Activated T-helper 1 cell treated with Interleukin-2 at 50 U/mL for 16 hours (primary cell): ENCODE results near the gene ADGRD1.

Experiments
- DNase-seq: peaks from one replicate; pipeline ENCODE4 v3.0.0-alpha.2; 2020; ENCODE audit warnings: low read depth

The ADGRD1 gene

DNA sequence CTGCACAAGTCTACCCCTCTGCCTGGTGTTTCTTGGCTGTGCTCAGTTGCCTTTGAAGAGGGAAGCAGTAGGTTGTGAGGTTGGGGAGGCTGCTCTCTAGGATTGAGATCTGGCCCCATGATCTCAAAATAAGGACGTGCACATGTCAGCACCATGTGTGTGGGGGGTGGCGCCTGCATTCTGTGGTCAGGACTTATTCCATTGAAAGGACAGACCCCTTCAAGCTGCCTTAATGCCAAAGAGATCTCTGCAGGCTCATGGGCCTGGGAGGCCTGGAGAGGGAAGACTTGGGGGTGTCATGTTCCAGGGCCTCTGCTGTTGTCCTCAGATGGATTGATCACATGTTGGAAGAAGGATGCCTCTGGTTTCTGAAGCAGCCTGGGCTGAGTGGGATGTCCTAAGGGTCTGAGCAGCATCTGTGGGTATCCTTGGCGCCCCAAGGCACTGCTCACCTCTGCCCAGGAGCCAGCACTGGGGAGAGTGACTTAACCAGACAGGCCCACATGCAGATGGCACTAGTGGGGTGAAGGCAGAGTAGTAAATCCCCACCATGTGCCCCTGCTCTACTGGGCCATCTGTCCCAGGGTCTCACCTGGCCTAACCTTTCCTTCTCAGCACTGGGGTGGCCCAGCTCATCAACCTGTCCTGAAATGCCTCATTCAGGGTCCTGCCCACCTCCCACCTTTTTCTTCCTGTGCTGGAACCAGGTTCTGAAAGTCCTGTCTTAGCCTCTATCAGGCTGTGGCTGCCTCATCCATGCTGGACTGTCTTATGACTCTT is 118.9 kb downstream of the ADGRD1 start:
- no peak for DNase-seq

DNA sequence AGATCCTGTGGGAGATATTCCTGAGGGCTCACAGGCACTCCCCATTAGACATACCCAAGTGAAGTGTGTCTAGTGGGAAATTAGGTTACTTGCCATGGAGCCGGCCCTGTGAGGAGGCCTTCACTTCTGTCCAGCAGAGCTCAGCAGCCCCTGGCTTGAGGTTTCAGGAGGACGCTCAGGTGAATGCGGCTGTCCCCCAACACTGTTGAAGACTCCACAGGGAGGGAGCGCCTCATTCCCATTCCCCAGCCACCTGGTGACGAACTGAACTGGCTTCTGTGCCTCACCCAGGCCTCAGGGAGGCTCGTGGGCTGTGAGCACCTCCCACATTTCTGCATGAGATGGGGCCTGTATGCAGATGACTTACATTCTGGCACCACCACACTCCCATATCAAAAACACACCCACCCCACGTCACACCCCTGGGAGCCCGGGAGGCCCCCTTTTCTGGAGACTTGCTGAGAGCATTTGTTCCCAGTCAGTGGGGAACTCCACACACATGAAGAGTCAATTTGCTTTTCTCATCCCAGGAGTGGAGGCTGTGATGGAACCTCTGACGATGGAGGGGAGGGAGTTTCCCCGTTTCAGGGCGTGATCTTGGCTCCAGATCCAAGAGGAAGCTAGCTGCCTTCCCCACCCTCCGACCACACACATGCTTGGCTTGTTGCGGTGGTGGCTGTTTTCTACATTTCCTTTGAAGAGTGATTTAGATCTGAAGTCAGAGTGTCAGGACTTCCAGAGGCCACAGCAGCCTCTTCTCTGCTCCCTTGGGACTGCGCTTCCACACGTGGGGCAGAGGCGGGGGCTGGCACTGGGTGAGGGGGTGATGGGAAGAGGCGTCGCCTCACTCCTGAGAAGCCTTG is 120.7 kb downstream of the ADGRD1 start:
- no peak for DNase-seq

DNA sequence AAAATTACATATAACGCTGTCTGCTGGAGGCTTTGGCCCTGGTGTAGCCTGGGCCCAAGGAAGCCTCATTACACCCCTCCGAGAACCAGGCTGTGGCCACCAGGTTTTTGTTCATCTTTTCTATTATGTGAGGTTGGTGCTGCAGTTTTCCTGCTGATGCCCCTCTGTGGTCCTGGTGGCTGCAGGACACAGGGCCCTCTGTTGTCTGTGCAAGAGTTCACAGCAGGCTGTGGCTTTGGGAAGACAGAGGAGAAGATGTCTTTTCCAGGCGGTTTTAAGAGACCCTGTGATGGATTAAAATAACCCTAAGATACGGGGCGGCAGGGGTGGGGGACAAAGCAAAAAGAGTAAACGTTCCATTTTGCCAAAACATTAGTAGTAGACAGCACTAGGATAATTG is 121.5 kb downstream of the ADGRD1 start:
- no peak for DNase-seq

DNA sequence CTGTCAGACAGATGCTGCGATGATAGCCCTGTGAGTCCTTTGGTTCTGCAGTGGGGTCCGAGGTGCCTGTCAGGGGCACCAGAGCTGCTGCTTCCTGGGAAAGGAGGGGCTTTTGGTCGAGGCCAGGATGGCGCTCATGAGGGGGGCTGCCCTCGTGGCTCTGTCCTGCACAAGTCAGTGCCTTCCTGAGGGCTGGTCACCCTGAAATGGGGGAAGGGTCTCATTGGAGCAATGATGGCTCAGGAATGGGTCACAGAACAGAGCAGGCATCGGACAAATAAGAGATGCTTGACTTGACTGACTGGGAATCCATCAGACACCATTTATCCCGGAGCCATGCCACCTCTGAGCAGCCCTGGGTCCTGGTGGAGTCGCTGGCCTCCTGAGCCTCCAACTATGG is 121.9 kb downstream of the ADGRD1 start:
- DNase-seq: no peak

DNA sequence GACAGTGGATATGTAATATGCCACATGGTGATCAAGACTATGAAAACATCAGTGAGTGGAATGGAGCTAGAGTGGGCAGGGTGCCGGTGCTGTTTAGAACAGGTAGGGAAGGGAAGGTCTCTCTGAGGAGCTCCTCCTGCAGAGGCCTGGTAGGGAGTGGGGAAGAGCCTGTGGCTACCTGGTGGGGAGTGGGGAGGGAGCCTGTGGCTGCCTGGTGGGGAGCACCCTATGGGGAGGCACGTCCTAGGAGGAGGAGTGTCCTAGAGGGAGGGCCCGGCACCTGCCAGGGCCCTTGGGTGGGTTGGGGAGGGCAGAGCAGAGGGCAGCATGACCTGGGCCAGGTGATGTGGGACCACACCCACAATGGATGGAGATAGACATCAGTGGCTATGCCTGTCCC is 122.6 kb downstream of the ADGRD1 start:
- no peak for DNase-seq

DNA sequence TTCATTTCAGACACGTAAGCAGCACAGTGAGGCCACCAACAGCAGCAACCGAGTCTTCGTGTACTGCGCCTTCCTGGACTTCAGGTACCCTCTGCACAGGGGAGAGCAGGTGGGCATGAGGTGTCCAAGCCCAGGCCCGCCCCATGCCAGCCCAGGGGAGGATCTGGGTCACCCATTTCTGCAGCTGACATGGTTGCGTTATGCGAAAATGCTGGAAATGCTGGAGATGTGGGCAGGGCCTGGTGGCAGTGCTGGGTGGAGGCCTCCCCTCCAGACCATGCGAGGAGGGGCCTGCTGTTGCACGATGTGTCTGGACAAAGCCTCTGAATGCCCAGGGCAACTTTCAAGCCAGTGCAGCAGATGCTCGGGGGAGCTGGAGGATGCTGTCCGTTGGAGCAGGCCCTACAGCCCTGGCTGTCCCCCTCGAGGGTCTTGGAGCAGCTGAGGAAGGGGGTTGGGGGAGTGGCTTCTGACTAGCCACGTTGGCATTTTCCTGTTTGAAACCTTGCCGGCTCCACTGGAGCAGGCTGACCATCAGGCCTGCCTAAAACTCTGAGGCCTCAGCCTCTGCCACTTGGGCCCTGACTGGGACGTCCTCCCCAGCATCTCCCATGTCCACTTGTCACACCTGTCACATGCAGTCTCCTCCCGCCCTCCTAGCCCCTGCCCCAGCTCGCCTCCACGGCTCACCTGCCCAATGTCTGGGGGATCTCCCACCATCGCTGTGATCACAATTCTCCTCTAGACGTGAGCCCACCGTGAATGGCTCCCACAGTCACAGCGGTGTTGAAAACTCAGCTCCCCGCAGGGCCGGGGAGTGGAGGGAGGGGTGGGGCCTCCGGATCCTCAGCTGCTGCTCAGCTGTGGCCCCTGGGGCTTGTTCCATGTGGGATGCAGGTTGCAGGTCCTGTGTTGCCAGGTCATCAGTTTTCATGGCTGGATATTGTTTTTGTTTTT is 123.4 kb downstream of the ADGRD1 start:
- no peak for DNase-seq

DNA sequence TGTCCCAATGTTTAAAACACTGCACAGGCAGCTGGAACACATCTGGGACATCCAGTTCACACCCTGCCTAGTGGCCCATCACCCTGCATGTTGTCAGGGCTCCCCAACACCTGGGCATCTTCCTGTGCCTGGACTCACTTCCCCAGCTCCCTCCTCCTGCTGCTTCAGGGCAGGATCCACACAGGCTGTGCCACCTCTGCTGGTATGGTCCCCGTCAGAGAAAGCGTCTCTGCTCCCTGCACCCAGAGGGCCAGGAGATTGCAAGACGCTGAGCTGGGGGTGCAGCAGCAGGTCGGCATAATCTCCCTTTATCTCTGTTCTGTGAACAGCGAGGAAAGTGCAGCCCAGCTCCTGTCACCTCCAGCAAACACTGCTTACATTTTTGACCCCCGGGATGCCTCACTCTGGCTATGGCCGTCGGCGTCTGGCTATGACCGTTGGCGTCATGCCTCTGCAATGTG is 124.3 kb downstream of the ADGRD1 start:
- no peak for DNase-seq

DNA sequence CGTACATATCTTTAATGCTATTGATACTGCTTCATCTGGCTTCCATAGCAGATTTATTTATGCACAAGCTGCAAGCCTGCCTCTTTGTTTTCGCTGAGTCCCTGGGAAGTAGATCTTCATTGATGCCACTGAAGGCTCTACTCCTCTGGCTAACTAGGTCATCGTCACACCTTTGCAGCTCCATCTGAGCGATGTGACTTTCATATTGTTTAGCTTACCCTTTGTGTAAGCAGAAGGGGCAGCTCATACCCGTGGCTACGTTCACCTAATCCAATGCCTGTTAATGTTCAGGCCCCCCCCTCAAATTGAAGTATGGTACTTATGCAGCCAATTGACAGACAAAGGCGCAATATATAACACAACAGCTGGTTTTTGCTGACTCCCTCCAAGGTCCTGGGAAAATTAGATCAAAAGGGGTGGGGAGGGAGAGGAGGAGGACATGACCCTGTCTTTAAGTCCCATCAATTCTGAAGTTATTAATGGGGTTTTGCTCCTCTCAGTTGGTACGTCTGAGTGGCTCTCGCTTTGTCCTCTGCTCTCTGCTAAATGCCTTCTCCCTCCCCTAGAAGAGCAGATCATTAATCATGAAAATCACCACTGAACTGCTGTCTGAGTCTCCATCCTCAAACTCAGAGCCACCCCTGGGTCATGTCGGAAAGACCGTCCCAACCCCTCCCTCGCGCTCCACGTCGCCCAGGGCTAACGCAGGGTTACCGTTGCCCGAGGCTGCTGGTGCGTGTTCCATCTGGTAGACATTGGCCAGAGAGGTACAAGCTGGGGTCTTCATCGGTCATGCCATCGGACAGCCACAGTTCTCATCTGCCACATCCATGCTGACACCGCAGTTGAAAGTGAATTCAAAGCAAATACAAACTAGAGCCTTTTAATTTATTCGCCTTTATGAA is 128.8 kb downstream of the ADGRD1 start:
- no peak for DNase-seq

DNA sequence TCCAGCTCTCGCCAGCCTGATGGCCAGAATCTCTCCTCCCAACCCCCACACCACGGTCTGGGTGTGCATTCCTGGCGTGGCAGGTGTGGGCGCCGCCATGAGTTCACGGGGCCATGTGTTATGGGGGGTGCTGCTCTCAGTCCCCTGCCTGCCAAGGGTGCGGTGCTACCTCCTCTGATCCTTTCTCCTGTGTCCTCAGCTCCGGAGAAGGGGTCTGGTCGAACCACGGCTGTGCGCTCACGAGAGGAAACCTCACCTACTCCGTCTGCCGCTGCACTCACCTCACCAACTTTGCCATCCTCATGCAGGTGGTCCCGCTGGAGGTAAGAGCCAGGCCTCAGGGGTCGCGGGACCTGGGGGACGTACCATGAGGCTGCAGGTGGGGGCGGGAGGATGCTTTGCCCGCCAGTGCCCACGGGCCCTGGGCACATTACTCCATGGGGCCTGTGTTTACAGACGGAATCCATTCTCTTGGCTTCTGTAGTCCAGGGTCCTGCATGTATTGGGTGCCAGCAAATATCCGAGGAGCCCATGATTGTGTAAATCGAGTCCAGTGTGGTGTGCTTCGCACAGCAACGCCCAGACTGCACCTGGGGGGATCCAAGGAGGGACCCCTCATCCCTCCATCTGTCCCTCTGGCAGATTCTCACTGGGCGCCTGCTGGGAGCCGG is 130.8 kb downstream of the ADGRD1 start:
- DNase-seq: no peak

DNA sequence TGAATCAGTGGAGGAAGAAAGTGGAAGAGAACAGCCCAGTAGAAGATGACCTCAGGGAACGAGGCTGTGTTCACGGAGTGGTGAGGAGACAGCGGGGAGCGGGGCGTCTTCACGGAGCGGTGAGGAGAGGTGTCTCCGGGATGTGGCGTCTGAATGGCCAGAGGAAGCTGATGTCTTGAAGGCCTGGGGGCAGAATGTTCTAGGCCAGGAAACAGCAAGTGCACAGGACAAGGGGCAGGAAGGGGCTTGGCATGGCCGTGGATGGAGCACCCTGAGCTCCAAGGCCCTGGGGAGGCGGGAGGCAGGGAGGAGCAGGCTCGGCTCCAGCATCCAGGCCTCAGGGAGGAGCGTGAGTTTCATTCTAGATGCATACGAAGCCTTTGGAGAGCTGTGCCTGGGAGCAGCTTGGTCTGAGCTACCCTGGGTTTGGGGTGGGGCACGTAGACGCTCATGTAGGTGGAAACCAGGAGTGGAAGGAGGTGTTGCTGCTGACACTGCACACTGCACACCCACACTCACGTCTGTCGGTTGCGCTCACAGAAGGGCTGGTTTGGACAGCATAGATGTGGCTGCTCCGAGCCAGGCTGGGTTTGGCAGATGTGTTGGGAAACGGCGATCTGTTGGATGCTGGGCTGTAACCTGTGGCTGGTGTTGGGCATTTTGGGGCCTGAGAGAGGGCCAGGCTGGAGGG is 131.6 kb downstream of the ADGRD1 start:
- no peak for DNase-seq

DNA sequence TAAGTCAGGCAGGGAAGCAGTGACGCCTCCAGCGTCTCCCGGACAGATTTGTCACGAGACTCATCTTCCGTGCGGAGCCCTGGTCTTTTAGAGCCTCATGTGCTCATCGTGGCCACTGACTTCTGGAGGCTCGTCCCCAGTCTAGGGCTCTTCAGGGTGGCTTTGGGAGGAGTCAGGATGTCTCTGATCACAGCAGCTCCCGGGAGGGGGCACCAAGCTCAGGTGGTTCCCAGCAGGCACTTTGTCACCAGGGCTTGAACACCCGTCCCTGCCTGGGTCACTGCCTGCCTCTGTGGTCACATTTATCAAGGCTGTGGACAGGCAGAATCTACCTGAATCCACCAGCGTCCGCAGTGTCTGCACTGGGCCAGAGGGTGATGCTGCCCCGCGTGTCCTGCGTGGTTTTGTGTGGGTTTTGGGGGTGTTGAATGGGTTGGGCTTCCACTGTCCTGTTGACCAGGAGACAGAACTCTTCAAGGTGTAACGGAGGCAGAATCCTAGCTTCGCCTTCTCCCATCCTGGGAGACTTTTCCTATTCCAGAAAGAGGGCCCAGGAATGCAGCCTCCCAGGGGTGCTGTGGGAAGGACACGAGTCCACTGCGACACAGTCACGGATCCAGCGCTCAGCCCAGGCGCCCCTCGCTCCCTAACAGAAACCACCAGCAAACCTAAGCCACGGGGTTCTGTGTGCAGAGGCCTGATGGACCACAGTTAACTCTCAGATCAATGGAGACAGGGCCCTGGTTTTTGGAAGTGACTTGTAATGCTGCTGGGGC is 132.3 kb downstream of the ADGRD1 start:
- DNase-seq: no peak

DNA sequence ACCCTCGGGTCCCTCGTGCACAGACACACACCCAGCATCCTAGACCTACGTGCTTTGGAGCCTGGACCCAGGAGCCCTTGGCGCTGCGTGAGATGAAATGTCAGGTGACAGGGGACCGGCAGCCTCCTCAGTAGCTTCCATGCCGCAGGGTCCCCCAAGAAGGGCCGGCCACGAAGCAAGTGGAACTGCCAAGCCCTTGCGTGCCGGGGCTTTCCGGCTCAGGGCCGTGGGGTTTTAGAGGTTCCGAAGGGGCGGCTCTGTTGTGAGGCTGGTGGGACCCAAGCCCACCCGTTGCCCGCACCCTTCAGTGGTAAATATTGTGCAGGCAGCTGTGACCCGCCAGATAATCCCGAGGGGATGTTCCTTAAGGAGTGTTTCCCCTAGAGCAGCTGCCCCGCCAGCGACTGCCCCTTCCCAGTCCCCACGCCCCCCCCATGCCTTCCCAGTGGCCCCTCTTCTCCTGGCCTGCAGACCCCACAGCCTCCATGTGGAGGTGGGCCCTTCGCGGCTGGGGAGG is 133.7 kb downstream of the ADGRD1 start:
- DNase-seq: no peak

DNA sequence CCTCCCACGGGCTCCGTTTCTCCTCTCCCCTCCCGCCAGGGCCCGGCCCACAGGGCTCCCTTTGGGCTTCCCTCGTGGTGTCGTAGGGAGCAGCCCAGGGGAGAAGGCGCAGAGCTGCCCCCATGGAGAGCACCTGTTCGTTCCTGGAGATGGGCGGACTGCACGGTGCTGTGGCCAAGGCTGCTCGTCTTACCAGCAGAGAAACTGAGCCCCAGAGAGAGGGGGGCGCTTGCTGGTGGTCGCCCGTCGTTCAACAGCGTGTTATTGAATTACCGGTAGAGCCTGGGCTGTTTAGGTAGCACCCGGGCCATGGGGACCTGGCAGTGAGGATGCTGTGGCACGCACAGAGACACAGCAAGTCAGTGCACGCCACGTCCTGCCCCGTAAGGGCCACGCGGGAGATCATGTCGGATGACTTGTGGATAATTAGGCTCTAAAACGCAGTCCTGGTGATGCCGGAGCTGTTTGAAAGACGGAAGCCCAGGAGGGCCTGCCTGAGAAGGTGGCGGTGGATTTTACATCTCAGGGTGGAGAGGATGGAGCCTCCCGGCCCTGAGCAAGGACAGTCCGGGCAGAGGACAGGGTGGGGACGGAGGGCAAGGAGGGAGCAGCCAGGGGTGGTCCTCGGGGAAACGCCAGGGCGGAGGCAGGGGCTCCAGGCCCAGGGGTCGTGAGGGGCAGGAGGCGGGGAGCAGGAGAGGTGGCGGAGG is 134.4 kb downstream of the ADGRD1 start:
- no peak for DNase-seq

DNA sequence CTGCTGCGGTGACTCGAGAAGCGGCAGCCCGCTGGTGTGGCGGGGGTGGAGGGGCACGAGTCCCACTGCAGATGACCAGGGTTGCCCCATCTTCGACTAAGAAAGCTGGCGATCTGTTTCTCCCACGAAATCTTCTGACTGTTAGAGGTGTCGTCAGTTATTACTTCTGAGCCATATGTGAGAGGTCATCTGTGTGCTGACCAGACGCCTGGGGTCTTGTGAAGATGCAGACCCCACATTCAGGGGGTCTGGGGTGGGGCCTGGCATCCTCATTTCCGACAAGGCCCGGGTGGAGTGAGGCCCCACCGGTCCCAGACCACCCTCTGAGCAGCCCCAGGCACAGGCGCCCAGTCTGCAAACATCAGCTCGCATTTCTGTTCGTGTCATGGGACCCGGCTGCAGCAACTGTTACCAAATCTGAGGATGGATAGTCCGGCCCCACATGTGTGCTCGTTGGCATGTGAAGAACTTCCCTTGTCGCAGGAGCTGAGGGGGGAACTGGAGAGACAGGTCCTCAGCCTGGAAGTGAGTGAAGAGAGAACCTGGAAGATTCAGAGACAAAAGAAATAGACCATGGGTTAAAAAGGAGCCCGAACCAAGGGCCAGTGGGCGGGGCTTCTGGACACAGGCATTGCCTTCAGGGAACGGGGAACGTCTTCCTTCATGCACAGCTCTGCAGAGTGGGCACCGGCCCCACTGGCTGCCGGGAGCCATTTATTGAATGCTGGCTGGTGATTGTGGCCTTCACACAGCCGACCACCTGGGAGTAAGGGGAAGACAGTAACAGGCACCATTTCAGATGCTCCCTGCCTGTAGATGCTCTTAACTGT is 135.2 kb downstream of the ADGRD1 start:
- no peak for DNase-seq

DNA sequence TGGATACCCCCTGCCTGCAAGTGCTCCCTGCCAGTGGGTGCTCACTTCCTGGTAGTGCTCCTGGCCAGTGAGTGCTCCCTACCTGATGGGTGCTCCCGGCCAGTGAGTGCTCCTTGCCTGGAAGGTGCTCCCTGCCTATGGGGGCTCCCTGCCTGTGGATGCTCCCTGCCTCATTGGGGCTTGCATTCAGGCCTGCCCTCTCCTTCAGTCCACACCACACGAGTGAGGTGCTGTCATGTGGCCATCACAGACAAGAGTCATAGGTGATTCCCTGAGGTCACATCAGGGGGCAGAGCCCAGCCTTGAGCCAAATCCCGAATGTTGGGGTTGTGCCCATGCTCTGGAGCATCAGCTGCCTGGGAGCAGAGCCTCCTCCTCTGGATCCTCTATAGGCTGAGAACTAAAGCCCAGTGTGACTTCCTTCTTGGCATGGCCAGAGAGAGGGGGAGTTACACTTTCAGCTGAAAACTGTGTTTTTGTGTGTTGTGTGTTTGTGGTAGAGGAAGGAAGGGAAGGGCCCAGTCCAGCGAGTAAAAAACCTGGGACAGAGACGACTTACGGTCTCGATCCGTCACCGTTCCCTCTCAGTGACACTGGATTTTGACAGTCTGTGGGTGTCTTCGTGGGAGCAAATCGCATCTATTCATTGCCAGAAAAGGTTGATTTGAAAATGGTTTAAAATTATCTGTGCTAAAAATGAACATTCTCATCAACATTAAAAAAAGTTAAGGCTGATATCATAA is 136.0 kb downstream of the ADGRD1 start:
- no peak for DNase-seq
